HG03045 (cell line): ENCODE data around the gene KHSRP.

Experiments
- ATAC-seq: cut with Tn5 transposase; IDR thresholded peaks from one replicate; pipeline ENCODE4 v1.9.1; 2021; ENCODE audit warnings: mild to moderate bottlenecking, moderate library complexity; ENCODE audit not compliant: unreplicated experiment

The KHSRP gene

DNA sequence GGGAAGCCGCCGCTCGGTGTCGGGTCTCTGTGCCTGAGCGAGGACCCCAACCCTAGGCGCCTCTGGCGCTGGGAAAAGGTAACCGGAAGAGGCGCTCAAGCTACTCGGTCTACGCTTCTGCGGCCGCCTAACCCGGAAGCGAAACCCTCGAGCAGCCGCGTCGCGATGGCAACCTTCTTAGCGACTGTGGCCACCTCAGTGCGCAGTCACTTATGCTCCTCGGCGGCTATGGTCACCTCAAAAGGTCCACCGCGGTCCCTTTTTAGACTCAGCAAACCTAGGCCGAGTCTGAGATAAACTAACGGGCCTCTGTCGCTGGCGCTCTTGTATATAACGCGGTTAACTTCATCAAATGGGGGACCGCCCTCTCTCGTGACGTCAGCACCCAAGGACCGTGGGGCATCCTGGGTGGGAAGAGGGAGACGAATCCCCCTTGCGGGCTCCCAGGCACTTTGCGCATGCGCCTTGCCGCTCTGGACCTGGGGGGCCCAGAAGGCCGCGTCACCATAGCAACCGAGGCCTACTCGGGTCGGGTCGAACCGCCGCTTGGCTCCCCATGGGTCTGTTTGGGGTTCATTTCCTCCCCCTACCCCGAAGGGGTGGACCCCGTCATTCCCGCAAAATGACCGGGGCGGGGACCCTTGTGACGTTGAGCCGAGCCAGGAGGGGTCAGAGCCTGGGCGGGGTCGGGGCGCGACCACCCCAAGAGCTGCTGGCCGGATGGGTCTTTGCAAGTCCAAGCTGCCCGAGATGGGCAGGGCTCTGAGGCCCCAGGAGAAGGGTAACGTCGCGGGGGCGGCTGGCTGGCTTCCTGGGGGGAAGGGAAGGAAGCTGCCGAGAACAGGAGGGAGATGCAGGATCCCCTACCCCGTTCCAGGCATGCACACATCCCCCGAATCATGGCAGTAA, 31.3 kb downstream of the KHSRP start, which contains the start of gene GTF2F1:
Gene GTF2F1, minus strand, starts transcription at position 91 of the 909 bp plus-strand sequence. CDS start 169 bp downstream, outside the sequence.
- ATAC-seq = peak; percentile 85

- peak; percentile 8 for ATAC-seq
These were observed 32.2 kb downstream of the KHSRP start for GRCh38 chr19:6392221-6393073.

- no peak for ATAC-seq
These were observed 37.2 kb downstream of the KHSRP start for GRCh38 chr19:6387372-6387771.

- no peak for ATAC-seq
These were observed 40.2 kb downstream of the KHSRP start for GRCh38 chr19:6384381-6384780.

- ATAC-seq = no peak
These were observed 41.4 kb downstream of the KHSRP start for GRCh38 chr19:6383188-6383587.

DNA sequence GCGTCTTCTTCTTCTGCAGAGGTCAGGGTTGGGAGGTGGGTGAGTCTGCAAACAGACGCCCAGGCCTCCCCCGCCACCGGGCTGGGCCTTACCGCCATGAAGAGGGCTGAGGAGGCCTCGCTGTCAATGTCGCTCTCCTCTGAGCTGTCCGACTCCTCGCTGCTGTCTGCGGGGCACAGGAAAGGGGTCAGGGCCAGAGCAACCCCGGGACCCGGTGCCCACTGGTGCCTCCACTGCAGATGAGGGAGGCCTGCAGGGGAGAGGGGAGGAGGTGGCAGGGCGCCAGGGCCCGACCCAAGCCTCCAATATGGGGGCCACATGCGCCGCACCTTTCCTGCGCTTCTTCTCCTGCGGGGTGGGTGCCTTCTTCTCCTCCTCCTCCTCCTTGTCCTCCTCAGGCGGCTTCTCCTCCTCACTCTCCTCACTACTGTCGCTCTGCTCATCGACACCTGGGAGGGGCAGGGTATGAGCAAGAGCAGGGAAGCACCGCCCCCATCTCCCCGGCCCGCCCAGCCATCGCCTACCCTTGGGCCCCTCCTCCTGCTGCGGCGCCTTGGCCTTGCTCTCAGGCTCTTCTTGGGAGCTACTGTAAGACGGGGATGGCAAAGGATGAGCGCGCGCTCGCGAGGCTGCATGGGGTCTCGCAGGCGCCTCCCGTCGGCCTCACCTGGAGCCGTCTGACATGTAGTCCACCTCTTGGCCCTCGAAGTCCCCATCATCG, 43.4 kb downstream of the KHSRP start:
- no peak for ATAC-seq

DNA sequence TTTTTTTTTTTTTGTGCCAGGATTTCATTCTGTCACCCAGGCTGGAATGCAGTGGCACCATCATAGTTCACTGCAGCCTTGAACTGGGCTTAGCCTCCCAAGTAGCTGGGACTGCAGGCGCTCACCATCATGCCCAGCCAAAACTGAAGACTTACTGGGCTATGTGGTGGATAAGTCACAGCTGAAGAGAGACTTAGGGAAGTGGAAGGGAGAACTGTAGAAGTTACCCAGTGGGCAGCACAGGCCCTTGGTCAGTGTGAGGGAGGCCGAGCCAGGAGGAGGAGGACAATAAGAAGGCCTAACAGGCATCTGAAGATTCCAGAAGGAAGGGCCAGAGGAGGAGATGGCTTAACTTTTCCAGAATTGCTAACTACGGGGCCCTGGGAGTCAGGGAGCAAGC, 44.9 kb downstream of the KHSRP start:
- ATAC-seq = no peak

DNA sequence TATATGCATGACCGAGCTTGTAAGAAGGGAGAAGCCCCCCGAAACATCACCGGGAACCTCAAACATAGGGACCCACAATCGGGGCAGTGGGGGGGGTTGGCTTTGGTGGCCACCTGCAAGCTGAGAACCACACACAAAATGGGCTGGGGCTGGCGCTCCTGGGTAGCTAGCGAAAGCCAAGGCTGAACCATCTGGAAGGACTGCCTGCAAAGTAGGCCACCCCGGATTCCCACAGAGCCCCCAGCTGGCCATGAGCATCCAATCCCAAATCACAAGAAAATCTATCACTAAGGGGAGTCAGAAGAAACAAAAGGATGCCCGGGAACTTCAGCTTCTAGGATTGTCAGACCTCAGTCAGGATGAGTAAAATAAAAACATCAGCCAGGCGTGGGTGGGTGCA, 46.1 kb downstream of the KHSRP start:
- no peak for ATAC-seq

- no peak for ATAC-seq
These were observed 46.6 kb downstream of the KHSRP start for GRCh38 chr19:6378041-6378440.

DNA sequence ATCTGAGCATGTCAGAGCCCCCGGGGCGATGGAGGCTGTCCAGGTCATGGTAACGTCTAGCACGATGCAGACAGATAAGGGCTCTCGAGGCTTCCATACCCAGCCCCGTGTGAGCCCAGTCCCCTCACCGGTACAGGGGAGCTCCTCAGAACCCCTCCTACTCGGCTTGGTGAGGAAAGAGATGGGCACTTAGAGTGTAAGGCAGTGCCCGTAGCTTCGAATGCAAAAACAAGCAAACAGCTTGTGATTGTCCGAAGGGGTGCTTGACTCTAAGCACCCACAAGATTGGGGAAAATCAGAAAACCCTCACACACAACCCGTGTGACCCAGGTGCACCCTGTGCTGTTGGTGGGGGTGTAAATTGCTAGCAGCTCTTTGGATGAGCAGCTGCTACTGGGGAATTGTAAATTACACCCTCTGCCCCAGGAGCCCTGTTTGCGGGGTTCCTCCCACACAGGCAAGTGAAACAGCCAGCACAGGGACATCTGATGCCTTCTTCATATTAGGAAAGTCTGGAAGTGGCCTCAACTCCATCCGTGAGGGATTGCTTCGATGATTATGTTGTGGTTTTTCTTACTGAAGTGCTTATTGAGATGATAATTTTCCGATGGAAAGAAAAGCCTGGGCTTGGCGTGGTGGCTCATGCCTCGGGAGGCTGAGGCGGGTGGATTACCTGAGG, 48.0 kb downstream of the KHSRP start:
- no peak for ATAC-seq

DNA sequence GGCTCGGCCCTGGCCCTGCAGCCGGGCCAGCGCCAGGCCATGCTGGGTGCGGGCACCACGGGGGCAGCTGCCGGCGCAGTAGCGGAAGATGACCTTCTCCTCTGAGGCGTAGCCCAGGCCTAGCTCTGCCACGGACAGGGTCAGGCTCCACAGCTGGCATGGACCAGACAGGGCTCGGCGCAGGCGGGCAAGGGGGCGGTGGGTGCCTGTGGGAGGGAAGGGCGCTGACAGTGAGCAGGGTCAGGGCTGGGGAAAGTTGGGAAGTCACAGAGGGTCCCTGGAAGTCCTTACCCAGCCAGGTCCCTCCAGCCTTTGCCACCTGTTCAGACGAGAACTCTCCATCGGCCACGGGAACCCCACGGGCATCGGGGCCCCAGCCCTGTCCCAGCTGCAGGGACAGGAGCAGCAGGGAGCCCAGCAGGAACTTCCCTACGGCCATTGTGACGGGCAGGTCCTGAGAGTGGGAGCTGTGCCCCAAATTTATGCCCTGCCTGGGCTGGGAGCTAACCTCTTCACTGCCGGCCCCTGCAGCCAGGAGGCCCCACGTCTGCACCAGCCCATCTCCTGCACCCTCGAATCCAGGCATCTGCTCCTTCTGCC, 49.1 kb downstream of the KHSRP start, which contains the start of gene PSPN:
Gene PSPN, minus strand, starts transcription at position 523 of the 600 bp plus-strand sequence. Its CDS starts 84 bp downstream, at position 439.
- ATAC-seq = no peak

GRCh38 chr19:6374711-6375410, 49.8 kb downstream of the KHSRP start:
- ATAC-seq = no peak

GRCh38 chr19:6374161-6374709, 50.4 kb downstream of the KHSRP start:
- ATAC-seq = no peak

DNA sequence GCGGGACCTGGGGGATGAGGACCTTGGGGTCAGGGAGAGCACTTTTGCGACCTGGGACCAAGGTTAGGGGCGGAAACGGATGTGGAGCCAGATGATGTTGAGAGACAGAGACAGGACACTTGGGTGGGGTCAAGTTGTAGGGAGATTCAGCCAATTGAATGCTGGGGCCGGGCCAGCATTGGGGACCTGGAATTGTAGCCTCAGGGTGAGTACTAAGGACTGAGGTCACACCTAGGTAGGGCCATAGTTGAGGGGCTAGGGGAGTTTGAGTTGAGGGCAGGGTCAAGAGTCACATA, 50.9 kb downstream of the KHSRP start:
- no peak for ATAC-seq

- ATAC-seq = peak; percentile 51
These were observed 51.4 kb downstream of the KHSRP start for GRCh38 chr19:6373096-6373812.

GRCh38 chr19:6372594-6373095, 52.0 kb downstream of the KHSRP start, which contains the start of gene ALKBH7:
ALKBH7 (plus strand) TSS chr19:6372794; CDS start chr19:6372821, 27 bp downstream.
- peak; percentile 73 for ATAC-seq

DNA sequence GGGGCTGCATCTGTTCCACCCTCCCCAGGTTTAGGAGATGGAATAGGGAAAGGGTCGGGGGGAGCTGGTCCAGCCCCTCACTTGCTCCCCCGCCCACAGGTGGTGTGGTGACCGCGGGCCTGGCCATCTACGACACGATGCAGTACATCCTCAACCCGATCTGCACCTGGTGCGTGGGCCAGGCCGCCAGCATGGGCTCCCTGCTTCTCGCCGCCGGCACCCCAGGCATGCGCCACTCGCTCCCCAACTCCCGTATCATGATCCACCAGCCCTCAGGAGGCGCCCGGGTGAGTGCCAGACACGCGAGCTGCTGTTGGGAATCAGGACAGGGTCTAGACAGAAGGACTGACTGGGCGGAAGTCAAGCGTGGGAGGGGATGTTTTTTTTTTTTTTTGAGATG, 60.3 kb downstream of the KHSRP start:
- no peak for ATAC-seq
